LNCAP (cell line): ENCODE measurements around the gene EXOC3L2.

Experiments used
- CTCF ChIP-seq: fragments of 450-650 bp; IDR thresholded peaks from 2 replicates; pipeline ENCODE4 v1.5.1; 2017; ENCODE audit warnings: mild to moderate bottlenecking

The EXOC3L2 gene

GRCh38 chr19:45184115-45184514 is 61.1 kb downstream of the EXOC3L2 start:
- no peak for TF ChIP-seq CTCF

- no peak for TF ChIP-seq CTCF
Observed at GRCh38 chr19:45182758-45183157, 62.4 kb downstream of the EXOC3L2 start.

- no peak for TF ChIP-seq CTCF
Observed at GRCh38 chr19:45180936-45181335, 64.3 kb downstream of the EXOC3L2 start.

- TF ChIP-seq CTCF = no peak
Observed at GRCh38 chr19:45179892-45180370, 65.3 kb downstream of the EXOC3L2 start.

- TF ChIP-seq CTCF = no peak
Observed at GRCh38 chr19:45179072-45179891, 65.9 kb downstream of the EXOC3L2 start.

- no peak; the same call in 1 of the 2 replicates for TF ChIP-seq CTCF
Observed at GRCh38 chr19:45178262-45179071, 66.7 kb downstream of the EXOC3L2 start, which contains the start of gene BLOC1S3. BLOC1S3 (plus strand) TSS chr19:45178784; CDS start chr19:45179297, 513 bp downstream.

GRCh38 chr19:45177817-45178261 is 67.4 kb downstream of the EXOC3L2 start, which contains the start of gene TRAPPC6A:
TRAPPC6A (minus strand) TSS chr19:45178237; CDS start chr19:45178218, 19 bp downstream.
- no peak for TF ChIP-seq CTCF
